Measurements from ENCODE around the gene TMEM183A.

TMEM183A gene

GRCh38 chr1:203033287-203033686 is 26.1 kb downstream of the TMEM183A start:
- FAIRE-seq, result no peak

- no peak for FAIRE-seq
Observed at GRCh38 chr1:203033917-203034316, 26.7 kb downstream of the TMEM183A start.

GRCh38 chr1:203034422-203035110 is 27.4 kb downstream of the TMEM183A start:
- FAIRE-seq, result no peak

- FAIRE-seq, result no peak
Observed at GRCh38 chr1:203035111-203036000, 28.2 kb downstream of the TMEM183A start.

- no peak for FAIRE-seq
Observed at GRCh38 chr1:203036135-203036534, 29.0 kb downstream of the TMEM183A start.

- FAIRE-seq, result no peak
Observed at GRCh38 chr1:203036537-203036936, 29.4 kb downstream of the TMEM183A start.

GRCh38 chr1:203037509-203038190 is 30.5 kb downstream of the TMEM183A start:
- no peak for FAIRE-seq

GRCh38 chr1:203038217-203038741 is 31.1 kb downstream of the TMEM183A start:
- no peak for FAIRE-seq

GRCh38 chr1:203038891-203039608 is 31.9 kb downstream of the TMEM183A start:
- no peak for FAIRE-seq

GRCh38 chr1:203039609-203040512 is 32.7 kb downstream of the TMEM183A start:
- no peak for FAIRE-seq

- FAIRE-seq, result no peak
Observed at GRCh38 chr1:203040513-203041275, 33.5 kb downstream of the TMEM183A start.

GRCh38 chr1:203041351-203041932 is 34.3 kb downstream of the TMEM183A start:
- no peak for FAIRE-seq

GRCh38 chr1:203043830-203044545 is 36.8 kb downstream of the TMEM183A start:
- no peak for FAIRE-seq

GRCh38 chr1:203044546-203045250 is 37.5 kb downstream of the TMEM183A start:
- FAIRE-seq, result no peak

GRCh38 chr1:203045336-203045735 is 38.2 kb downstream of the TMEM183A start:
- no peak for FAIRE-seq

GRCh38 chr1:203045821-203046594 is 38.8 kb downstream of the TMEM183A start:
- no peak for FAIRE-seq

- no peak for FAIRE-seq
Observed at GRCh38 chr1:203046984-203047630, 39.9 kb downstream of the TMEM183A start.

All from colon (tissue), 2 donors.